DOHH2 (cell line): ENCODE results near the gene SIGLEC9.
A peak's percentile ranks its signal among the peaks of the same experiment; 100 is the strongest.

ENCODE experiments used
- H3F3A ChIP-seq: fragments of 200-600 bp; sonication (generic), shearing (Covaris generic); 2 replicates; pipeline ENCODE4 v1.6.0; 2016; ENCODE audit warnings: antibody characterized with exemption, mild to moderate bottlenecking; ENCODE audit not compliant: control insufficient read depth, insufficient read depth
- H3K27ac ChIP-seq: fragments of 200-600 bp; sonication (generic); 2 replicates; pipeline ENCODE4 v1.5.1; 2014; ENCODE audit warnings: low read depth, mild to moderate bottlenecking, low read length, moderate library complexity
- H3K27me3 ChIP-seq: fragments of 200-600 bp; sonication (generic); 2 replicates; pipeline ENCODE4 v1.6.1; 2014; ENCODE audit warnings: mild to moderate bottlenecking, low read length, mixed read lengths; ENCODE audit not compliant: control insufficient read depth
- H3K36me3 ChIP-seq: fragments of 200-600 bp; sonication (generic); 2 replicates; pipeline ENCODE4 v1.6.1; 2014; ENCODE audit warnings: mild to moderate bottlenecking, low read length, moderate library complexity, mixed read lengths; ENCODE audit not compliant: control insufficient read depth
- H3K4me1 ChIP-seq: fragments of 200-600 bp; sonication (generic); 2 replicates; pipeline ENCODE4 v1.6.1; 2014; ENCODE audit warnings: mild to moderate bottlenecking, low read length, mixed read lengths; ENCODE audit not compliant: control insufficient read depth
- H3K4me2 ChIP-seq: fragments of 200-600 bp; sonication (generic); 2 replicates; pipeline ENCODE4 v1.6.0; 2014; ENCODE audit warnings: mild to moderate bottlenecking, low read length, moderate library complexity
- H3K4me3 ChIP-seq: fragments of 200-600 bp; sonication (generic); 2 replicates; pipeline ENCODE4 v1.5.1; 2014; ENCODE audit warnings: mild to moderate bottlenecking, low read length, mixed read lengths
- H3K79me2 ChIP-seq: fragments of 200-600 bp; sonication (generic); 2 replicates; pipeline ENCODE4 v1.6.1; 2014; ENCODE audit warnings: mild to moderate bottlenecking, low read length, mixed read lengths; ENCODE audit not compliant: control insufficient read depth
- H3K9me2 ChIP-seq: fragments of 200-600 bp; sonication (generic); replicated peaks from 2 replicates; pipeline ENCODE4 v1.6.1; 2014; ENCODE audit warnings: mild to moderate bottlenecking, low read length, mixed read lengths; ENCODE audit not compliant: control insufficient read depth
- H3K9me3 ChIP-seq: fragments of 200-600 bp; sonication (generic); 2 replicates; pipeline ENCODE4 v1.6.1; 2014; ENCODE audit warnings: antibody characterized with exemption, low read length, mixed read lengths; ENCODE audit not compliant: control insufficient read depth, insufficient read depth
- H4K20me1 ChIP-seq: fragments of 200-600 bp; sonication (generic); 2 replicates; pipeline ENCODE4 v1.6.0; 2014; ENCODE audit warnings: low read depth, mild to moderate bottlenecking, antibody characterized with exemption, low read length, moderate library complexity; ENCODE audit not compliant: control insufficient read depth, insufficient read depth
- EZH2phosphoT487 ChIP-seq: fragments of 200-600 bp; sonication (generic); IDR thresholded peaks from 2 replicates; pipeline ENCODE4 v1.6.1; 2017; ENCODE audit warnings: borderline replicate concordance, mild to moderate bottlenecking, antibody characterized with exemption, low read length, moderate library complexity, mixed read lengths
- TF ChIP-seq, protein P1 (sequence below): fragments of 200-600 bp; sonication (generic); IDR thresholded peaks from one replicate; pipeline ENCODE4 v1.5.1; 2014; ENCODE audit warnings: antibody characterized with exemption, mild to moderate bottlenecking, low read depth, low read length; ENCODE audit not compliant: poor library complexity, severe bottlenecking

SIGLEC9 gene

DNA sequence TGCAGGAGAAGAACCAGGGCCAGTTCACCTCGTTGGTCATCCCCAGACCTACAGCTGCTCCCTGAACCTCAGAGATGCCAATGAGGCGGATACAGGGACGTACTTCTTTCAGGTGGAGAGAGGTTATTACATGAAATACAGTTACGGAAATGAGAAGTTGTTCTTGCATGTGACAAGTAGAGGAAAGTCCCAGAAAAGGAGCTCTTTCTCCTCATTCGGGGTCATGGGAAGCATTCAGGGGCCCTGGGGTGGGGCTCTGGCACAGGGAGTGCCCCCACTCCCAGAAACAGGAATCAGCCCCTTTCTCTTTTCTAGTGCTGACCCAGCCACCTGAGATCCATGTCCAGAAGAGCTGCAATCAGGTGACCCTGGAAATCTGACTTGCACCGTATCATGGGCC, 4.5 kb upstream of the SIGLEC9 start:
- no peaks in the 10 kb centered on the region for H4K20me1 ChIP-seq
- no peaks in the 10 kb centered on the region for H3K9me2 ChIP-seq
- H3K27me3 ChIP-seq, result peaks cover 5% of the 10 kb centered on the region; the same call in 1 of the 2 replicates
- H3F3A ChIP-seq, result no peaks in the 10 kb centered on the region; the same call in 1 of the 2 replicates
- no peak for TF ChIP-seq EZH2phosphoT487
- TF ChIP-seq, protein P1, sequence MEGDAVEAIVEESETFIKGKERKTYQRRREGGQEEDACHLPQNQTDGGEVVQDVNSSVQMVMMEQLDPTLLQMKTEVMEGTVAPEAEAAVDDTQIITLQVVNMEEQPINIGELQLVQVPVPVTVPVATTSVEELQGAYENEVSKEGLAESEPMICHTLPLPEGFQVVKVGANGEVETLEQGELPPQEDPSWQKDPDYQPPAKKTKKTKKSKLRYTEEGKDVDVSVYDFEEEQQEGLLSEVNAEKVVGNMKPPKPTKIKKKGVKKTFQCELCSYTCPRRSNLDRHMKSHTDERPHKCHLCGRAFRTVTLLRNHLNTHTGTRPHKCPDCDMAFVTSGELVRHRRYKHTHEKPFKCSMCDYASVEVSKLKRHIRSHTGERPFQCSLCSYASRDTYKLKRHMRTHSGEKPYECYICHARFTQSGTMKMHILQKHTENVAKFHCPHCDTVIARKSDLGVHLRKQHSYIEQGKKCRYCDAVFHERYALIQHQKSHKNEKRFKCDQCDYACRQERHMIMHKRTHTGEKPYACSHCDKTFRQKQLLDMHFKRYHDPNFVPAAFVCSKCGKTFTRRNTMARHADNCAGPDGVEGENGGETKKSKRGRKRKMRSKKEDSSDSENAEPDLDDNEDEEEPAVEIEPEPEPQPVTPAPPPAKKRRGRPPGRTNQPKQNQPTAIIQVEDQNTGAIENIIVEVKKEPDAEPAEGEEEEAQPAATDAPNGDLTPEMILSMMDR, result no peak
- H3K79me2 ChIP-seq, result no peaks in the 10 kb centered on the region
- peaks cover 34% of the 10 kb centered on the region for H3K4me1 ChIP-seq
- H3K4me3 ChIP-seq, result no peak overlapping the region
- no peak overlapping the region for H3K4me2 ChIP-seq
- no peaks in the 10 kb centered on the region for H3K36me3 ChIP-seq
- H3K9me3 ChIP-seq, result no peaks in the 10 kb centered on the region
- no peak overlapping the region for H3K27ac ChIP-seq

DNA sequence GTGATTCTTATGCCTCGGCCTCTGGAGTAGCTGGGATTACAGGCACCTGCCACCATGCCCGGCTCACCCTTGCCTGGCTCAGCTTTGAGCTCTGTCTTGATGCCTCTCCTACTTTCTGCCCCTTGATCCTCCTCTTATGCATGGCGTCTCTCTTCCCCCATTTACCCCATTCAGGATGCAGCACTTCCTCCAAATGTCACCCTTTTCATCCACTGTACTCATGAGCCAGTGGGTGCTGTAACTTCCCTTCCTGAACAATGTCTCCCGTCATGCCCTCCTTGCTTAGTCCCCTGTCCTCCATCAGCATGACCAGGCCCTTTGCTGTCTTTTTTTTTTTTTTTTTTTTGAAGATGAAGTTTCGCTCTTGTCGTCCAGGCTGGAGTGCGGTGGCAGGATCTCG, 3.4 kb upstream of the SIGLEC9 start:
- Histone ChIP-seq H3K4me2 (no peak overlapping the region), H3K27me3 (peaks cover 5% of the 10 kb centered on the region; the same call in 1 of the 2 replicates), H3K27ac (no peak overlapping the region), H3K4me3 (no peak overlapping the region), H3K9me2 (no peaks in the 10 kb centered on the region), H3K9me3 (no peaks in the 10 kb centered on the region), H4K20me1 (no peaks in the 10 kb centered on the region), H3K4me1 (peaks cover 39% of the 10 kb centered on the region), H3K79me2 (no peaks in the 10 kb centered on the region), H3K36me3 (no peaks in the 10 kb centered on the region), H3F3A (no peaks in the 10 kb centered on the region; the same call in 1 of the 2 replicates)
- TF ChIP-seq EZH2phosphoT487, result no peak
- TF ChIP-seq, protein P1, result no peak

DNA sequence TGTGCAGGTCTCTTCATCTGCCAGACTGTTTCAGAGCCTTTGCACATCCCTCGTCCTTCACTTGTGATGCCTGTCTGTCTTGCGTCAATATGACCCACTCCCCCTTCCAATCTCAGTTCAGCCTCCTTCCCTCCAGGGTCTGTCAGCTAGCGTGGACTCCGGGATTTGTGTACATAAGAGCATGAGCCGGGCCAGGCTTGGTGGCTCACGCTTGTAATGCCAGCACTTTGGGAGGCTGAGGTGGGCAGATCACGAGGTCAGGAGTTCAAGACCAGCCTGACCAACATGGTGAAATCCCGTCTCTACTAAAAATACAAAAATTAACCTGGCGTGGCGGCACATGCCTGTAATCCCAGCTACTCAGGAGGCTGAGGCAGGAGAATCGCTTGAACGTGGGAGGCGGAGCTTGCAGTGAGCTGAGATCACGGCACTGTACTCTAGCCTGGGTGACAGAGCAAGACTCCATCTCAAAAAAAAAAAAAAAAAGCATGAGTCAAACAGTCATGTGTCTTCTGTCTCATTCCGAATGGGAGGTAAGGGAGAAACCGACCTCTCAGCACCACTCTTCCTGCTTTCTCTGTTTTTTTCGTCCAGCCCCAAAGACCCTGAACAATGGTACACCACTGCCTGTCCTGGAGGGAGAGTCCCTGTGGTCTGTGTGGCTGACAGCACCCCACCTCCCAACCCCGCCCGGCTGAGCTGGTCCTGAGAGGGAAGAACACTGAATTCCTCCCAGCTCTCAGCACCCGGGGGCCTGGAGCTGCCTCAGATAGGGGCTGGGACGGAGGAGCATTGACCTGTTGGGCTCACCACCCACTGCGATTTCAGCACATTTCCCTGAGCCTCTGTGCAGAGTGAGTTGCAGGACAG, 2.4 kb upstream of the SIGLEC9 start:
- no peaks in the 10 kb centered on the region for H4K20me1 ChIP-seq
- peak overlapping the region; percentile 84 for H3K4me2 ChIP-seq
- H3F3A ChIP-seq, result peaks cover 10% of the 10 kb centered on the region
- no peaks in the 10 kb centered on the region for H3K79me2 ChIP-seq
- no peaks in the 10 kb centered on the region for H3K36me3 ChIP-seq
- no peaks in the 10 kb centered on the region for H3K9me3 ChIP-seq
- H3K4me3 ChIP-seq, result 0 out of 2 replicates have a peak overlapping the region, but pooled peaks have one; percentile 58
- H3K27ac ChIP-seq, result peak overlapping the region; percentile 71; the same call in 1 of the 2 replicates
- no peak for TF ChIP-seq EZH2phosphoT487
- TF ChIP-seq, protein P1, result no peak
- H3K4me1 ChIP-seq, result peaks cover 50% of the 10 kb centered on the region
- peaks cover 2% of the 10 kb centered on the region; the same call in 1 of the 2 replicates for H3K27me3 ChIP-seq
- no peaks in the 10 kb centered on the region for H3K9me2 ChIP-seq
